AG04450 (cell line): Measurements from ENCODE around the gene TCN2. TPM values are rescaled to one million over a fixed set of nuclear protein-coding genes. Genes with fewer than 3 reads are reported as not detected.
"Not testable (repeated sequence)": the region's sequence is repeated elsewhere in the genome, so short reads cannot be mapped to it uniquely, and the experiment has no call there.

Experiments used
- CTCF ChIA-PET: fragments of 300-600, 350-600 bp; formaldehyde crosslinking; extraction: SDS; loops from one replicate; lab custom pipeline; 2022; ENCODE audit warnings: antibody characterized with exemption, inconsistent platforms; lab: Charles Lee
- POLR2A ChIA-PET: fragments of 350-600 bp; formaldehyde crosslinking; extraction: SDS; loops from one replicate; lab custom pipeline; 2021; ENCODE audit warnings: antibody characterized with exemption, inconsistent platforms; lab: Yijun Ruan, JAX
- DNase-seq: peaks from one replicate; pipeline ENCODE4 v3.0.0-alpha.2; 2011; ENCODE audit warnings: low read depth, low spot score
- H3K27ac ChIP-seq: one replicate; pipeline ENCODE4 v1.5.1; 2012; ENCODE audit warnings: low read depth, low read length, control low read depth
- H3K27me3 ChIP-seq: one replicate; pipeline ENCODE4 v1.6.0; 2012; ENCODE audit warnings: low read length; ENCODE audit not compliant: control insufficient read depth, insufficient read depth
- H3K4me3 ChIP-seq: 2 replicates; pipeline ENCODE4 v1.5.1; 2011; ENCODE audit warnings: mild to moderate bottlenecking, low read depth, low read length, control low read depth
- H3K9me3 ChIP-seq: 2 replicates; pipeline ENCODE4 v1.5.1; 2012; ENCODE audit warnings: low read length; ENCODE audit not compliant: control insufficient read depth, insufficient read depth
- CTCF ChIP-seq: IDR thresholded peaks from 2 replicates; pipeline ENCODE4 v1.5.1; 2011; ENCODE audit warnings: low read depth, low read length, control low read depth, inconsistent platforms
- polyA plus RNA-seq: library from polyadenylated mRNA; depleted of rRNA; stranded (reverse); fragments of >200 nt; gene quantifications from 2 replicates; pipeline ENCODE4 v1.2.3, GENCODE V29; 2011

Gene TCN2
- polyA plus RNA-seq, 1 experiment = 6.6 TPM

GRCh38 chr22:30614879-30615278 is 7.9 kb downstream of the TCN2 start:
- TF ChIP-seq CTCF = no peak
- Histone ChIP-seq H3K27ac (no peak overlapping the region), H3K27me3 (no peaks in the 10 kb centered on the region), H3K4me3 (no peak overlapping the region), H3K9me3 (no peaks in the 10 kb centered on the region)
- CTCF ChIA-PET = interaction anchor here (1.0 kb wide), 1 partner anchor 20 kb away, joined by 4 read pairs; no protein-coding TSS in a partner anchor
- POLR2A ChIA-PET = no interaction called here
- no peak for DNase-seq

- CTCF ChIA-PET = interaction anchor here (1.0 kb wide), 1 partner anchor 19 kb away, joined by 4 read pairs; no protein-coding TSS in a partner anchor
- no peak overlapping the region for H3K4me3 ChIP-seq
- POLR2A ChIA-PET = no interaction called here
- no peak for DNase-seq
- no peaks in the 10 kb centered on the region for H3K27me3 ChIP-seq
- H3K27ac ChIP-seq = no peak overlapping the region
- no peaks in the 10 kb centered on the region for H3K9me3 ChIP-seq
- no peak for TF ChIP-seq CTCF
Observed at GRCh38 chr22:30615543-30615954, 8.6 kb downstream of the TCN2 start.

GRCh38 chr22:30617819-30618218 is 10.8 kb downstream of the TCN2 start:
- Histone ChIP-seq H3K4me3 (no peak overlapping the region), H3K27ac (no peak overlapping the region), H3K27me3 (no peaks in the 10 kb centered on the region), H3K9me3 (no peaks in the 10 kb centered on the region)
- TF ChIP-seq CTCF = no peak
- no peak for DNase-seq
- ChIA-PET POLR2A (no interaction called here), CTCF (interaction anchor here (0.6 to 3.1 kb wide), 4 partner anchors 12 to 137 kb away, joined by 4 to 11 read pairs (median 5); partner anchors contain the start of gene SLC35E4)

- DNase-seq, H3K27me3 ChIP-seq, H3K4me3 ChIP-seq, H3K27ac ChIP-seq, H3K9me3 ChIP-seq: not testable (repeated sequence)
- POLR2A ChIA-PET = interaction anchor here (1.4 kb wide), 1 partner anchor 9 kb away, joined by 3 read pairs; no protein-coding TSS in a partner anchor
- CTCF ChIA-PET = interaction anchor here (1.0 to 3.1 kb wide), 2 partner anchors 15 to 135 kb away, joined by 3 to 11 read pairs; partner anchors contain the start of gene SLC35E4
Observed at GRCh38 chr22:30619909-30620308, 12.9 kb downstream of the TCN2 start.

GRCh38 chr22:30626413-30626812 is 19.4 kb downstream of the TCN2 start:
- no peaks in the 10 kb centered on the region for H3K9me3 ChIP-seq
- H3K4me3 ChIP-seq = no peak overlapping the region
- ChIA-PET POLR2A (no interaction called here), CTCF (interaction anchor here (1.5 kb wide), 1 partner anchor 8 kb away, joined by 8 read pairs; no protein-coding TSS in a partner anchor)
- no peak for DNase-seq
- TF ChIP-seq CTCF = no peak
- no peaks in the 10 kb centered on the region for H3K27me3 ChIP-seq
- no peak overlapping the region for H3K27ac ChIP-seq
